ENCODE measurements around the gene WASHC3.
"Not testable (repeated sequence)": the region's sequence is repeated elsewhere in the genome, so short reads cannot be mapped to it uniquely, and the experiment has no call there.

WASHC3 gene

GRCh38 chr12:102050660-102051430 is 10.9 kb downstream of the WASHC3 start:
- DNase-seq (ENCODE audit: low read depth in 2 of 2) = no peak

- no peak for DNase-seq (ENCODE audit: low read depth in 2 of 2)
These were observed 17.9 kb downstream of the WASHC3 start for GRCh38 chr12:102043928-102044327.

- no peak for DNase-seq (ENCODE audit: low read depth in 2 of 2)
These were observed 27.6 kb downstream of the WASHC3 start for GRCh38 chr12:102033991-102034745.

- DNase-seq (ENCODE audit: low read depth in 2 of 2) = no peak
These were observed 29.9 kb downstream of the WASHC3 start for GRCh38 chr12:102031852-102032251.

GRCh38 chr12:102029141-102029540 is 32.6 kb downstream of the WASHC3 start:
- no peak for DNase-seq (ENCODE audit: low read depth in 2 of 2)

GRCh38 chr12:102026728-102027127 is 35.1 kb downstream of the WASHC3 start:
- DNase-seq (ENCODE audit: low read depth in 2 of 2) = no peak

GRCh38 chr12:102024765-102025164 is 37.0 kb downstream of the WASHC3 start:
- DNase-seq (ENCODE audit: low read depth in 2 of 2) = no peak

GRCh38 chr12:102023343-102023930 is 38.4 kb downstream of the WASHC3 start:
- DNase-seq (ENCODE audit: low read depth in 2 of 2) = no peak

GRCh38 chr12:102022286-102022685 is 39.5 kb downstream of the WASHC3 start:
- no peak for DNase-seq (ENCODE audit: low read depth in 2 of 2)

- no peak for DNase-seq (ENCODE audit: low read depth in 2 of 2)
These were observed 40.1 kb downstream of the WASHC3 start for GRCh38 chr12:102021540-102022246.

- not testable (repeated sequence) for DNase-seq (ENCODE audit: low read depth in 2 of 2)
These were observed 43.2 kb downstream of the WASHC3 start for GRCh38 chr12:102018607-102019006.

- no peak for DNase-seq (ENCODE audit: low read depth in 2 of 2)
These were observed 45.3 kb downstream of the WASHC3 start for GRCh38 chr12:102016472-102016871.

GRCh38 chr12:102010265-102010994 is 51.4 kb downstream of the WASHC3 start:
- DNase-seq (ENCODE audit: low read depth in 2 of 2) = no peak

- DNase-seq (ENCODE audit: low read depth in 2 of 2) = no peak
These were observed 52.0 kb downstream of the WASHC3 start for GRCh38 chr12:102009796-102010195.

- DNase-seq (ENCODE audit: low read depth in 2 of 2) = no peak
These were observed 53.1 kb downstream of the WASHC3 start for GRCh38 chr12:102008615-102009126.

GRCh38 chr12:102005256-102005655 is 56.5 kb downstream of the WASHC3 start:
- DNase-seq (ENCODE audit: low read depth in 2 of 2) = no peak

- DNase-seq (ENCODE audit: low read depth in 2 of 2) = no peak
These were observed 64.7 kb downstream of the WASHC3 start for GRCh38 chr12:101997102-101997501.

- DNase-seq (ENCODE audit: low read depth in 2 of 2) = no peak
These were observed 66.1 kb downstream of the WASHC3 start for GRCh38 chr12:101995684-101996083.

GRCh38 chr12:101992091-101992490 is 69.7 kb downstream of the WASHC3 start:
- DNase-seq (ENCODE audit: low read depth in 2 of 2) = no peak

GRCh38 chr12:101982307-101982706 is 79.5 kb downstream of the WASHC3 start:
- DNase-seq (ENCODE audit: low read depth in 2 of 2) = no peak

GRCh38 chr12:101981868-101982267 is 79.9 kb downstream of the WASHC3 start:
- DNase-seq (ENCODE audit: low read depth in 2 of 2) = no peak

Measured in stimulated activated CD4-positive, alpha-beta T cell treated with anti-CD3 and anti-CD28 coated beads, Interleukin-15, amount 100 ng/mL, for 48 hours (primary cell).